G401 (cell line): ENCODE results near the gene DNAH2. TPM values are rescaled to one million over a fixed set of nuclear protein-coding genes. Genes with fewer than 3 reads are reported as not detected.

ENCODE experiments used
- DNase-seq: peaks from one replicate; pipeline ENCODE4 v3.0.0-alpha.2; 2015; ENCODE audit warnings: low spot score
- in situ Hi-C: cut with HindIII; loops from 2 replicates; pipeline ENCODE4 v1.10.0; 2016; ENCODE audit warnings: low sequenced_read_pairs, mixed read lengths
- total RNA-seq: library from RNA; depleted of rRNA; stranded (reverse); fragments of >200 nt; shearing (Covaris generic); gene quantifications from 2 replicates; pipeline ENCODE4 v1.2.3, GENCODE V29; 2014

Gene DNAH2
- total RNA-seq, 1 experiment from 2014 or later = 0.03 TPM

DNA sequence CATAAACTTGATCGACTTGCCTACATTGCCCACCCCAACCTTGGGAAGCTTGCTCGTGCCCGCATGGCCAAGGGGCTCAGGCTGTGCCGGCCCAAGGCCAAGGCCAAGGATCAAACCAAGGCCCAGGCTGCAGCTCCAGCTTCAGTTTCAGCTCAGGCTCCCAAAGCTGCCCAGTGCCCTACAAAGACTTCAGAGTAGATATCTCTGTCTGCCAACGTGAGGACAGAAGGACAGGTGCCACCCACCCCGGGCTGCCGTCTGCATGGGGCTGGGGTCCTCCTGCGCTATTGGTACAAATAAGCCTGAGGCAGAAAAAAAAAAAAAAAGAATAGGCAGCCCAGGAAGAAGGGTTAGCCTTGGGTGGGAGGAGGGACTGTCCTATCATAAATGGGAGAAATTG, 37.1 kb downstream of the DNAH2 start:
- DNase-seq = no peak
- in situ Hi-C loops = no loop called here

GRCh38 chr17:7755095-7755890, 37.7 kb downstream of the DNAH2 start:
- DNase-seq = no peak

GRCh38 chr17:7756968-7757367, 39.4 kb downstream of the DNAH2 start:
- in situ Hi-C loops = no loop called here

More at GRCh38 chr17:7755095-7755890, 37.7 kb downstream of the DNAH2 start:
- in situ Hi-C loops = no loop called here

DNA sequence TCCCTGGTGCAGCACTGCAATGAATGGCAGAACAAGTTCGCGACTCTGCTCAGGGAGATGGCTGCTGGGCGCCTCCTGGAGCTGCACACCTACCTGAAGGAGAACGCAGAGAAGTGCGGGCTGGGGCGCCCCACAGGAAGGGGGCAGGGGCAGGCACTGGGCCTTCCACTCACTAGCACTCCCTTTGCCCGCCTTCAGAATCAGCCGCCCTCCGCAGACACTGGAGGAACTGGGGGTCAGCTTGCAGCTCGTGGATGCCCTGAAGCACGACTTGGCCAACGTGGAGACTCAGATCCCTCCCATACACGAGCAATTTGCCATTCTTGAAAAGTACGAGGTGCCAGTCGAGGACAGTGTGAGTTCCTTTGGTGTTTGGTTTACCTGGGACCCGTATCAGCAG, 46.4 kb downstream of the DNAH2 start:
- DNase-seq = no peak
- in situ Hi-C loops = no loop called here

More at GRCh38 chr17:7756968-7757367, 39.4 kb downstream of the DNAH2 start:
- DNase-seq = no peak

DNA sequence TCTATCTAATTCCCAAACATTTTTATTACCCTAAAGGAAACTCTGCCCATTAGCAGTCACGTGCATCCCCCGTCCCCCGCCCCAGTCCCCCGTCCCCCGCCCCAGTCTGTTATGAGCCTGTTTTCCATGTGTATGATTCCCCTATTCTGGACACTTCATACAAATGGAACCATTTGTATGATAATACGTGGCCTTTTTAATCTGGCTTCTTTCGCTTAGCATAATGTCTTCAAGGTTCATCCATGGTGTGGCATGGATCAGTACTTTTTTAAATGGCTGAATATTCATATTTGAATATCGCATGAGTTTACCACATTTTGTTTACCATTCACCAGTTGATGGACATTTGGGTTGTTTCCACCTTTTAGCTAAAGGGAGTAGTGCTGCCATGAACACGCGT, 49.5 kb downstream of the DNAH2 start:
- no peak for DNase-seq
- in situ Hi-C loops = no loop called here

DNA sequence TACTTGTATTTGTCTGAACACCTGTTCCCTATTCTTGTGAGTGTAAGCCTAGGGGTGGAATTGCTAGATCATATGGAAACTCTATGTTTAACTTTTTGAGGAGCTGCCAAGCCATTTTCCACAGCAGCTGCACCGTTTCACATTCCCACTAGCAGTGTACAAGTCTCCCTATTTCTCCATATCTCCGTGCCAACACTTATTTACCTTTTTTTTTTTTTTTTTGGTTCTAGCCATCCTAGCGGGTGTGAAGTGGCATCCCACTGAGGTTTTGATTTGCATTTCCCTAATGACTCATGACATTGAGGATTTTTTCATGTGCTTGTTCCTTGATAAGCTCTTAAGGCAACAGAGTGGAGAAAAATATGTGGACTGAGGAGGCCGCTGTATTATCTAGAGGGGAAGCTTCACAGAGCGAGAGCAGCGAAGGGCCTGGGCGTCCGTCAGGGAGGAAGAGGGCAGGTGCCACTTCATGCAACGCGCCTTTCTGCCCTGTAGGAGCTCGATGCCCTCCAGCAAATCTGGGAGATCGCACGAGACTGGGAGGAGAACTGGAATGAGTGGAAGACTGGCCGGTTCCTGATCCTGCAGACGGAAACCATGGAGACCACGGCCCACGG, 50.0 kb downstream of the DNAH2 start:
- DNase-seq = peak; percentile 36
- in situ Hi-C loops = no loop called here

- no peak for DNase-seq
- in situ Hi-C loops = no loop called here
Measured at GRCh38 chr17:7769854-7770253, 52.3 kb downstream of the DNAH2 start.

- in situ Hi-C loops = no loop called here
- no peak for DNase-seq
Measured at GRCh38 chr17:7774055-7774521, 56.5 kb downstream of the DNAH2 start.

GRCh38 chr17:7775051-7775450, 57.5 kb downstream of the DNAH2 start:
- no peak for DNase-seq
- in situ Hi-C loops = no loop called here

GRCh38 chr17:7777017-7777416, 59.5 kb downstream of the DNAH2 start:
- in situ Hi-C loops = no loop called here
- no peak for DNase-seq

DNA sequence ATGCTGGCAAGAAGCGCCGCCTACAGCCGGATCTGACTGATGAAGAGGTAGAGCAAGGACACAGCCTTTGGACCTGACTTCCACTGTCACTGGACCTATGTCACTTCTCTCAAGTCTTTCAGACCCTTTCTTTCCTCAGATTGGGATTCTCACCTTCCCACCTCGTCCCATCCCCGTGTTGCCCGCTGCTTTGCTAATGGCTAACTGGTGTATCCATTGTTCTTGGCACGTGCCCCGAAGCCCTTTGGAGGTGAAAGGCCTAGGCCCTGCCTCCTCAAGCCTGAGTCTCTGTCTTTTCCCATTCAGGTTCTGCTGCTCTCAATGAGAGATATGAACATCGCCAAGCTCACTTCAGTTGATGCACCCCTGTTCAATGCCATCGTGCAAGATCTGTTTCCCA, 63.2 kb downstream of the DNAH2 start:
- in situ Hi-C loops = no loop called here
- no peak for DNase-seq

GRCh38 chr17:7781429-7781828, 63.9 kb downstream of the DNAH2 start:
- in situ Hi-C loops = no loop called here
- DNase-seq = no peak

DNA sequence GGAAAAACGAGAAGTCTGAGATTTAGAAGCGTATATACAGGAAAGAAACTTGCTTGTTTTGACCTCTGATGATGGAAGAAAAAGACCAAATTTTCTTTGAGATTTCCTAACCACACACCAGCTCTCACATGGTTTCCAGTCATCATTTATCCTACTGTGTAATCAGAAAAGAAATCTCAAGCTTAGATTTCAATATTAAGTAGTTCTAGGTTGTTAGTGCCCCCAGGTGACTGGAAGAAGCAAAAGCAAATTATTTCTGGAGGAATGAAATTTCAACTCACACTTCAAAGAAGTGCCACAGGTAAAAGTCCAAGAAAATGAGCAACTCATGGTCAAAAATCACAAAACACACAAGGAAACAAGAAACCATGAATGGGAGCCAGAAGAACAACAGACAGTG, 64.7 kb downstream of the DNAH2 start:
- no peak for DNase-seq
- in situ Hi-C loops = no loop called here

- in situ Hi-C loops = no loop called here
Measured at GRCh38 chr17:7786866-7787265, 69.3 kb downstream of the DNAH2 start.

DNA sequence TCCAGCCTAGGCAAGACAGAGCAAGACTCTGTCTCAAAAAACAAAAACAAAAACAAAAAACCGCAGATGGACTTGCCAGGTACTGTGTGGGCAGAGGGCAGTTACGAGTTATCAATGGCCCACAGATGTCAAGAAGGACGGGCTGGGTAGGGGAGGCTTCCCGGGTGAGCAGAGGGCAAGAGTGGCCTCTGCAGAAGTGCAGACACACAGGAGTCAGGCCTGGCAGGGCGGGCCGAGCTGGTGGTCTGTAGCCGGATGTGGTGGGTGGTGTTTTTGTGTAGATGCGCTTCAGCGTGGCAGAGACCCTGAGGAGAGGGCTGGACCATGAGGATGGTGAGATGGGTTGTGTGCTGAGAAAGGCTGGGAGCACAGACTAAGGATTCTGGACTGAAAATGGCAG, 71.6 kb downstream of the DNAH2 start:
- in situ Hi-C loops = no loop called here
- DNase-seq = no peak

More at GRCh38 chr17:7786866-7787265, 69.3 kb downstream of the DNAH2 start:
- no peak for DNase-seq

DNA sequence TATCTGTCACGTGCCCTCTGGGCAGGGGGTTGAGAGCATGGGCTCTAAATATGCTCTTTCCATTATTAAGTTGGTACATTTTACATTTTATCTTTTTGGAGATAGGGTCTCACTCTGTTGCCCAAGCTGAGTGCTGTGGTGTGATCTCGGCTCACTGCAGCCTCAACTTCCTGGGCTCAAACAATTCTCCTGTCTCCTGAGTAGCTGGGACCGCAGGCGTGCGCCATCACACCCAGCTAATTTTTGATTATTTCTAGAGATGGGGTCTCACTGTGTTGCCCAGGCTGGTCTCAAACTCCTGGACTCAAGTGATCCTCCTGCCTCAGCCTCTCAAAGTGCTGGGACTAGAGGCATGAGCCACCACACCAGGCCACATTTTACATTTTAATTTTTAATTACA, 72.6 kb downstream of the DNAH2 start:
- DNase-seq = no peak
- in situ Hi-C loops = no loop called here

DNA sequence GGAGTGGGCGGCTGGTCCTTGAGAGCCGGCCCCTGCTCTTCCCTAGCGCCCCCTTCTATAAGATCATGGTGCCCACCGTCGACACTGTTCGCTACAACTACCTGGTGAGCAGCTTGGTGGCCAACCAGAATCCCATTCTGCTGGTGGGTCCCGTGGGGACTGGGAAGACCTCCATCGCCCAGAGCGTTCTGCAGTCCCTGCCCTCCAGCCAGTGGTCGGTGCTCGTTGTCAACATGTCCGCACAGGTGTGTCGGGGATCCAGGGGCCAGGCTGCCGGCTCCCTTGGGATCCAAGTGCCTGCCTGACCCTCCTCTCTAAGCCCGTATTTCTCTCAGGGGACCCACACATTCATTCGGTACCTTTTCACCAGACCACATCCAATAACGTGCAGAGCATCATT, 75.1 kb downstream of the DNAH2 start:
- in situ Hi-C loops = no loop called here
- no peak for DNase-seq

- DNase-seq = no peak
- in situ Hi-C loops = no loop called here
Measured at GRCh38 chr17:7794075-7794663, 76.6 kb downstream of the DNAH2 start.

DNA sequence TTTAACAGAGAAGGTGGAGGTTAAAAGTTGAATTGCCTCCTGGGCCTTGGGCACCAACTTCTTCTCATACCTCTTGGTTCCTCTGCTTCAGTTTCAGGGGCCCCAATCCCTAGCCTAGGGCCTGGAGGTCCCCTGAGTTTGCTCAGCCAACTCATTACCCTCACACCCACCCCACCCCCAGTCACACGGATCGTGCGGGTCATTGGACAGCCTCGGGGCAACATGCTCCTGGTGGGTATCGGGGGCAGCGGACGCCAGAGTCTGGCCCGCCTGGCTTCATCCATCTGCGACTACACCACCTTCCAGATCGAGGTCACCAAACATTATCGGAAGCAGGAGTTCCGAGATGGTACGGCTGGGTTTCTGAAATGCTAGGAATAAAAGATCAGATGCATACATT, 80.4 kb downstream of the DNAH2 start:
- DNase-seq = no peak
- in situ Hi-C loops = no loop called here

GRCh38 chr17:7798839-7799238, 81.3 kb downstream of the DNAH2 start:
- DNase-seq = no peak
- in situ Hi-C loops = no loop called here
